HCT116 (cell line): ENCODE results near the gene YBX3. TPM values are rescaled to one million over a fixed set of nuclear protein-coding genes. Genes with fewer than 3 reads are reported as not detected.

Source experiments
- ATAC-seq: fragments of 200-7000 bp; cut with Tn5 transposase; 2 replicates; pipeline ENCODE4 v1.9.1; 2020; ENCODE audit warnings: mild to moderate bottlenecking, moderate library complexity
- BruUV-seq: library from RNA; stranded (reverse); fragments of 400-500 nt; replicated peaks from 2 replicates; lab custom pipeline; 2021; lab: Mats Ljungman, UMichigan
- CTCF ChIA-PET: fragments of 300-600 bp; sonication (Branson Sonifier 250); formaldehyde crosslinking; loops from one replicate; lab custom pipeline; 2021; ENCODE audit warnings: antibody characterized with exemption; lab: Charles Lee
- POLR2A ChIA-PET: fragments of 300-600, 350-600 bp; sonication (Branson Sonifier 250); formaldehyde crosslinking; loops from one replicate; lab custom pipeline; 2021; ENCODE audit warnings: antibody characterized with exemption; lab: Charles Lee
- RAD21 ChIA-PET, 2 experiments: fragments of 300-600 bp; sonication (Branson Sonifier 250); formaldehyde crosslinking; loops; one replicate each; lab custom pipeline; 2023; ENCODE audit warnings: low total read pairs in 2 of 2; ENCODE audit not compliant: uncharacterized antibody in 2 of 2, unreplicated experiment in 2 of 2, low non-redundant PET in 1 of 2; lab: Charles Lee
- DNase-seq: peaks from one replicate; pipeline ENCODE4 v3.0.0-alpha.2; 2010; ENCODE audit warnings: low read depth, low spot score
- H2AFZ ChIP-seq: fragments of 200-600 bp; shearing (Covaris generic), sonication (generic); 2 replicates; pipeline ENCODE4 v1.6.1; 2017; ENCODE audit warnings: low read depth, mixed run types, mixed read lengths, antibody characterized with exemption, low read length; ENCODE audit not compliant: poor library complexity, severe bottlenecking
- H3K27ac ChIP-seq: 2 replicates; pipeline ENCODE4 v1.5.1; 2012; ENCODE audit warnings: low read depth, low read length
- H3K27me3 ChIP-seq: fragments of 200-600 bp; sonication (generic); 2 replicates; pipeline ENCODE4 v1.6.1; 2016; ENCODE audit warnings: mixed run types, low read length, mixed read lengths; ENCODE audit not compliant: insufficient read depth
- H3K36me3 ChIP-seq, 2 experiments: fragments of 200-500 bp in 1 of 2; fragments of 200-600 bp in 1 of 2; sonication (Bioruptor generic) in 1 of 2; sonication (generic) in 1 of 2; 2 replicates each; pipeline versions ENCODE4 v1.5.1 to v1.6.1; 2014 to 2016; ENCODE audit warnings: low read length in 2 of 2, inconsistent platforms in 1 of 2, mixed read lengths in 1 of 2, mixed run types in 1 of 2; ENCODE audit not compliant: insufficient read depth in 2 of 2, control insufficient read depth in 1 of 2
- H3K4me1 ChIP-seq, 2 experiments: fragments of 200-600 bp in 1 of 2; sonication (generic) in 1 of 2; 2 replicates each; pipeline versions ENCODE4 v1.5.1 to v1.6.1; 2012 to 2017; ENCODE audit warnings: low read length in 2 of 2, inconsistent platforms in 1 of 2, mild to moderate bottlenecking in 1 of 2, mixed read lengths in 1 of 2, mixed run types in 1 of 2, moderate library complexity in 1 of 2; ENCODE audit not compliant: insufficient read depth in 2 of 2, control insufficient read depth in 1 of 2
- H3K4me2 ChIP-seq: fragments of 200-600 bp; sonication (generic); 2 replicates; pipeline ENCODE4 v1.6.1; 2017; ENCODE audit warnings: mixed run types, low read length, mixed read lengths
- H3K4me3 ChIP-seq, 2 experiments: fragments of 200-600 bp in 1 of 2; sonication (generic) in 1 of 2; replicated peaks in 1 of 2; 2 replicates each; pipeline ENCODE4 v1.5.1; 2011 to 2016; ENCODE audit warnings: low read length in 2 of 2, control low read depth in 1 of 2, low read depth in 1 of 2, mild to moderate bottlenecking in 1 of 2, mixed read lengths in 1 of 2, mixed run types in 1 of 2
- H3K79me2 ChIP-seq: fragments of 200-600 bp; sonication (generic); 2 replicates; pipeline ENCODE4 v1.6.1; 2017; ENCODE audit warnings: mild to moderate bottlenecking, mixed run types, low read length, moderate library complexity, mixed read lengths; ENCODE audit not compliant: insufficient read depth
- H3K9ac ChIP-seq: fragments of 200-600 bp; sonication (generic); 2 replicates; pipeline ENCODE4 v1.6.1; 2016; ENCODE audit warnings: low read length, mixed read lengths
- H3K9me2 ChIP-seq: fragments of 200-600 bp; sonication (generic), shearing (Covaris generic); 2 replicates; pipeline ENCODE4 v1.6.1; 2017; ENCODE audit warnings: mixed run types, mild to moderate bottlenecking, moderate library complexity; ENCODE audit not compliant: insufficient read depth
- H3K9me3 ChIP-seq, 2 experiments: fragments of 200-500 bp in 1 of 2; fragments of 200-600 bp in 1 of 2; sonication (Bioruptor generic) in 1 of 2; sonication (generic) in 1 of 2; 2 replicates each; pipeline ENCODE4 v1.6.1; 2014 to 2017; ENCODE audit warnings: low read length in 2 of 2, mixed read lengths in 2 of 2, inconsistent platforms in 1 of 2, low read depth in 1 of 2, mild to moderate bottlenecking in 1 of 2, mixed run types in 1 of 2, moderate library complexity in 1 of 2; ENCODE audit not compliant: control insufficient read depth in 1 of 2, insufficient read depth in 1 of 2
- H4K20me1 ChIP-seq: fragments of 200-600 bp; sonication (generic), shearing (Covaris generic); 2 replicates; pipeline ENCODE4 v1.6.1; 2017; ENCODE audit warnings: mixed run types, mild to moderate bottlenecking, moderate library complexity; ENCODE audit not compliant: insufficient read depth
- CEBPB ChIP-seq: IDR thresholded peaks from 2 replicates; pipeline ENCODE4 v1.6.1; 2012; ENCODE audit warnings: low read depth
- EGR1 ChIP-seq: IDR thresholded peaks from 2 replicates; pipeline ENCODE4 v1.6.1; 2012; ENCODE audit warnings: low read depth
- EZH2 ChIP-seq: fragments of 200-600 bp; sonication (generic); IDR thresholded peaks from 2 replicates; pipeline ENCODE4 v1.6.1; 2017; ENCODE audit warnings: antibody characterized with exemption, mixed run types
- JUND ChIP-seq: IDR thresholded peaks from 2 replicates; pipeline ENCODE4 v1.6.1; 2012
- RAD21 ChIP-seq: IDR thresholded peaks from 2 replicates; pipeline ENCODE4 v1.6.1; 2012; ENCODE audit warnings: low read depth, mild to moderate bottlenecking
- SP1 ChIP-seq: IDR thresholded peaks from 2 replicates; pipeline ENCODE4 v1.6.1; 2012; ENCODE audit warnings: low read depth
- TCF7L2 ChIP-seq: IDR thresholded peaks from 2 replicates; pipeline ENCODE4 v1.7.0; 2011; ENCODE audit warnings: borderline replicate concordance, inconsistent platforms; ENCODE audit not compliant: insufficient read depth, insufficient read length; ENCODE audit errors: extremely low read depth
- intact Hi-C: fragments of 100-400 bp; cut with micrococcal nuclease; formaldehyde crosslinking; loops from 2 replicates; pipeline ENCODE4 v1.10.0; 2022
- total RNA-seq: library from RNA; stranded (reverse); gene quantifications from one replicate; pipeline ENCODE4 v1.2.1, GENCODE V29; 2021; ENCODE audit not compliant: unreplicated experiment
- TF ChIP-seq, protein P1 (sequence below), 3 experiments: fragments of 200-600 bp in 1 of 3; sonication (generic) in 1 of 3; IDR thresholded peaks in 2 of 3; conservative IDR thresholded peaks in 1 of 3; 2 replicates each; pipeline ENCODE4 v1.5.1; 2012 to 2017; ENCODE audit warnings: low read depth in 2 of 3, low read length in 2 of 3, antibody characterized with exemption in 1 of 3, borderline replicate concordance in 1 of 3, control low read depth in 1 of 3, mild to moderate bottlenecking in 1 of 3, mixed read lengths in 1 of 3, mixed run types in 1 of 3, moderate library complexity in 1 of 3; ENCODE audit not compliant: insufficient read depth in 1 of 3
- TF ChIP-seq, protein P2 (sequence below): IDR thresholded peaks from 2 replicates; pipeline ENCODE4 v1.6.1; 2012
- TF ChIP-seq, protein P3 (sequence below): IDR thresholded peaks from 2 replicates; pipeline ENCODE4 v1.6.1; 2011; ENCODE audit warnings: mild to moderate bottlenecking, low read length, moderate library complexity; ENCODE audit not compliant: insufficient replicate concordance; ENCODE audit errors: extremely low read depth
- TF ChIP-seq, protein P4 (sequence below): IDR thresholded peaks from 2 replicates; pipeline ENCODE4 v1.6.1; 2012; ENCODE audit warnings: low read depth

The YBX3 gene
- total RNA-seq, 1 experiment from 2014 or later = 419 TPM

DNA sequence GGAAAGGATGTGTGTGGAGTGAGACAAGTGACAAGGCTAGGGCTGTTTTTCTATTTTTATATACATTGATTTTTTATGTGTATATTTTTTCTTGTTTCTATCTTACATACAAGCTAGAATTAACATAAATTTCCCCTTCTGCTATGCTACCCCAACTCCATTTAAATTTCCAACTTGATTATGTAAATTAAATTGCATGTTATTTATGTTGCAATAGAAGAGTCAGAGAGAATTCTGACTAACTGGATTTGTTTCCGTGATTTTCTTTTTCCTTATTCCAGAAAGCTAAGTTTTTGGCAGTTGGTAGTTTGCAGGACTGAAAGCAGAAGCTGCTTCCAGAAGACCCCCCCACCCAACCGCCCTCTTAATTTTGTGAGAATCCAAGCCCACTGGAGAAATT, 8.9 kb upstream of the YBX3 start:
- Histone ChIP-seq H3K4me2 (no peak overlapping the region), H3K79me2 (no peaks in the 10 kb centered on the region), H3K9ac (no peak overlapping the region), H4K20me1 (no peaks in the 10 kb centered on the region), H2AFZ (no peak overlapping the region), H3K36me3 (no peaks in the 10 kb centered on the region), H3K4me1 (0 out of 4 replicates have a peak, but pooled peaks cover 0 to 1% of the 10 kb centered on the region in 2 experiments), H3K9me3 (no peaks in the 10 kb centered on the region; a peak in 1 of 4 replicates), H3K27ac (no peak overlapping the region), H3K9me2 (no peaks in the 10 kb centered on the region), H3K27me3 (no peaks in the 10 kb centered on the region), H3K4me3 (no peak overlapping the region)
- TF ChIP-seq, protein P1, sequence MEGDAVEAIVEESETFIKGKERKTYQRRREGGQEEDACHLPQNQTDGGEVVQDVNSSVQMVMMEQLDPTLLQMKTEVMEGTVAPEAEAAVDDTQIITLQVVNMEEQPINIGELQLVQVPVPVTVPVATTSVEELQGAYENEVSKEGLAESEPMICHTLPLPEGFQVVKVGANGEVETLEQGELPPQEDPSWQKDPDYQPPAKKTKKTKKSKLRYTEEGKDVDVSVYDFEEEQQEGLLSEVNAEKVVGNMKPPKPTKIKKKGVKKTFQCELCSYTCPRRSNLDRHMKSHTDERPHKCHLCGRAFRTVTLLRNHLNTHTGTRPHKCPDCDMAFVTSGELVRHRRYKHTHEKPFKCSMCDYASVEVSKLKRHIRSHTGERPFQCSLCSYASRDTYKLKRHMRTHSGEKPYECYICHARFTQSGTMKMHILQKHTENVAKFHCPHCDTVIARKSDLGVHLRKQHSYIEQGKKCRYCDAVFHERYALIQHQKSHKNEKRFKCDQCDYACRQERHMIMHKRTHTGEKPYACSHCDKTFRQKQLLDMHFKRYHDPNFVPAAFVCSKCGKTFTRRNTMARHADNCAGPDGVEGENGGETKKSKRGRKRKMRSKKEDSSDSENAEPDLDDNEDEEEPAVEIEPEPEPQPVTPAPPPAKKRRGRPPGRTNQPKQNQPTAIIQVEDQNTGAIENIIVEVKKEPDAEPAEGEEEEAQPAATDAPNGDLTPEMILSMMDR (IDR thresholded peaks at IDR 0.05 in 2 of 3, conservative IDR thresholded peaks at IDR 0.05 in 1 of 3; ENCODE audit: borderline replicate concordance in 1 of 3, insufficient read depth in 1 of 3, low read depth in 2 of 3, low read length in 2 of 3) = no peak
- no TSS peak for BruUV-seq
- ATAC-seq (no peak), DNase-seq (no peak)
- CTCF ChIA-PET = interaction anchor here (0.6 to 1.4 kb wide), 2 partner anchors 18 to 499 kb away, joined by 3 to 7 read pairs; no protein-coding TSS in a partner anchor
- intact Hi-C loops = no loop called here
- POLR2A ChIA-PET = no interaction called here
- RAD21 ChIA-PET = interaction anchor here in 1 of 2 experiments (1.0 kb wide), 1 partner anchor 401 kb away, joined by 5 read pairs; no protein-coding TSS in a partner anchor

DNA sequence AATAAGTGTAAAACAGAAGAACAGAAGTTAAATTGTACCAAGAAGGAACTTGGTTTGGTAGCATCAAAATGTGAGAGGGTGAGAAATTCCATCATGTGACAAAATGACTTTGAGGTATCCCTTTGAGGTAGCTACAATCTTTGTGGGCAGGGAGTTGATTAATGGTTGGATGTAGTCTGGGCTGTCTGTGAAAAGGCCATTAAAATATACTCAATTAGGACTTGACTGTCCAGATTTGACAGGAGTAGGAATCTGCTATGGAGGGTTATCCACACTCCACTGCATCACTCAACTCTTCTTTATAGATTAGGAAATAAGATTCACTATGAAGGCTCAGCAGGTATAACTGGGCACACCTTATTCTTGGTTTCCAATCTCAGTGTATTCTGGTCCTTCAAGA, 7.4 kb upstream of the YBX3 start:
- H3K4me2 ChIP-seq = no peak overlapping the region
- DNase-seq (no peak), ATAC-seq (no peak)
- H3K9me2 ChIP-seq = no peaks in the 10 kb centered on the region
- CTCF ChIA-PET = no interaction called here
- H3K27me3 ChIP-seq = no peaks in the 10 kb centered on the region
- no peak overlapping the region for H3K27ac ChIP-seq
- no TSS peak for BruUV-seq
- H3K9ac ChIP-seq = no peak overlapping the region
- intact Hi-C loops = no loop called here
- POLR2A ChIA-PET = no interaction called here
- H3K36me3 ChIP-seq = no peaks in the 10 kb centered on the region
- H3K4me1 ChIP-seq = 0 out of 4 replicates have a peak, but pooled peaks cover 0 to 4% of the 10 kb centered on the region in 2 experiments
- no peak overlapping the region for H2AFZ ChIP-seq
- no peaks in the 10 kb centered on the region; a peak in 1 of 4 replicates for H3K9me3 ChIP-seq
- H3K4me3 ChIP-seq = no peak overlapping the region
- no peaks in the 10 kb centered on the region for H4K20me1 ChIP-seq
- RAD21 ChIA-PET = no interaction called here
- no peaks in the 10 kb centered on the region for H3K79me2 ChIP-seq
- TF ChIP-seq EGR1 (no peak), SP1 (no peak), TCF7L2 (no peak), CEBPB (no peak), JUND (no peak), EZH2 (no peak), RAD21 (no peak)
- TF ChIP-seq, protein P2, sequence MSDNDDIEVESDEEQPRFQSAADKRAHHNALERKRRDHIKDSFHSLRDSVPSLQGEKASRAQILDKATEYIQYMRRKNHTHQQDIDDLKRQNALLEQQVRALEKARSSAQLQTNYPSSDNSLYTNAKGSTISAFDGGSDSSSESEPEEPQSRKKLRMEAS = no peak
- TF ChIP-seq, protein P3, sequence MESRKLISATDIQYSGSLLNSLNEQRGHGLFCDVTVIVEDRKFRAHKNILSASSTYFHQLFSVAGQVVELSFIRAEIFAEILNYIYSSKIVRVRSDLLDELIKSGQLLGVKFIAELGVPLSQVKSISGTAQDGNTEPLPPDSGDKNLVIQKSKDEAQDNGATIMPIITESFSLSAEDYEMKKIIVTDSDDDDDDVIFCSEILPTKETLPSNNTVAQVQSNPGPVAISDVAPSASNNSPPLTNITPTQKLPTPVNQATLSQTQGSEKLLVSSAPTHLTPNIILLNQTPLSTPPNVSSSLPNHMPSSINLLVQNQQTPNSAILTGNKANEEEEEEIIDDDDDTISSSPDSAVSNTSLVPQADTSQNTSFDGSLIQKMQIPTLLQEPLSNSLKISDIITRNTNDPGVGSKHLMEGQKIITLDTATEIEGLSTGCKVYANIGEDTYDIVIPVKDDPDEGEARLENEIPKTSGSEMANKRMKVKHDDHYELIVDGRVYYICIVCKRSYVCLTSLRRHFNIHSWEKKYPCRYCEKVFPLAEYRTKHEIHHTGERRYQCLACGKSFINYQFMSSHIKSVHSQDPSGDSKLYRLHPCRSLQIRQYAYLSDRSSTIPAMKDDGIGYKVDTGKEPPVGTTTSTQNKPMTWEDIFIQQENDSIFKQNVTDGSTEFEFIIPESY = no peak
- TF ChIP-seq, protein P4, sequence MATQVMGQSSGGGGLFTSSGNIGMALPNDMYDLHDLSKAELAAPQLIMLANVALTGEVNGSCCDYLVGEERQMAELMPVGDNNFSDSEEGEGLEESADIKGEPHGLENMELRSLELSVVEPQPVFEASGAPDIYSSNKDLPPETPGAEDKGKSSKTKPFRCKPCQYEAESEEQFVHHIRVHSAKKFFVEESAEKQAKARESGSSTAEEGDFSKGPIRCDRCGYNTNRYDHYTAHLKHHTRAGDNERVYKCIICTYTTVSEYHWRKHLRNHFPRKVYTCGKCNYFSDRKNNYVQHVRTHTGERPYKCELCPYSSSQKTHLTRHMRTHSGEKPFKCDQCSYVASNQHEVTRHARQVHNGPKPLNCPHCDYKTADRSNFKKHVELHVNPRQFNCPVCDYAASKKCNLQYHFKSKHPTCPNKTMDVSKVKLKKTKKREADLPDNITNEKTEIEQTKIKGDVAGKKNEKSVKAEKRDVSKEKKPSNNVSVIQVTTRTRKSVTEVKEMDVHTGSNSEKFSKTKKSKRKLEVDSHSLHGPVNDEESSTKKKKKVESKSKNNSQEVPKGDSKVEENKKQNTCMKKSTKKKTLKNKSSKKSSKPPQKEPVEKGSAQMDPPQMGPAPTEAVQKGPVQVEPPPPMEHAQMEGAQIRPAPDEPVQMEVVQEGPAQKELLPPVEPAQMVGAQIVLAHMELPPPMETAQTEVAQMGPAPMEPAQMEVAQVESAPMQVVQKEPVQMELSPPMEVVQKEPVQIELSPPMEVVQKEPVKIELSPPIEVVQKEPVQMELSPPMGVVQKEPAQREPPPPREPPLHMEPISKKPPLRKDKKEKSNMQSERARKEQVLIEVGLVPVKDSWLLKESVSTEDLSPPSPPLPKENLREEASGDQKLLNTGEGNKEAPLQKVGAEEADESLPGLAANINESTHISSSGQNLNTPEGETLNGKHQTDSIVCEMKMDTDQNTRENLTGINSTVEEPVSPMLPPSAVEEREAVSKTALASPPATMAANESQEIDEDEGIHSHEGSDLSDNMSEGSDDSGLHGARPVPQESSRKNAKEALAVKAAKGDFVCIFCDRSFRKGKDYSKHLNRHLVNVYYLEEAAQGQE = no peak
